HS-5 (cell line): ENCODE data around the gene MYPOP.

Experiments used
- DNase-seq: peaks from one replicate; pipeline ENCODE4 v3.0.0-alpha.2; 2012; ENCODE audit warnings: low read depth

The MYPOP gene

GRCh38 chr19:45863840-45864628, 38.4 kb downstream of the MYPOP start, which contains the start of gene FOXA3:
TSS of gene FOXA3 (plus strand) at chr19:45864326. CDS start at chr19:45864457, 131 bp downstream.
- DNase-seq, result no peak

- no peak for DNase-seq
Measured at GRCh38 chr19:45863335-45863839, 39.0 kb downstream of the MYPOP start.

- DNase-seq, result peak; percentile 84
Measured at GRCh38 chr19:45862564-45863334, 39.7 kb downstream of the MYPOP start, which contains the start of gene SYMPK. TSS of gene SYMPK (minus strand) at chr19:45863147. CDS start at chr19:45854495, 8,652 bp downstream.

- no peak for DNase-seq
Measured at GRCh38 chr19:45862271-45862563, 40.2 kb downstream of the MYPOP start.

GRCh38 chr19:45860359-45861259, 41.8 kb downstream of the MYPOP start:
- DNase-seq, result no peak

GRCh38 chr19:45854167-45854778, 48.1 kb downstream of the MYPOP start:
- DNase-seq, result no peak

- DNase-seq, result no peak
Measured at GRCh38 chr19:45852983-45853382, 49.4 kb downstream of the MYPOP start.

- DNase-seq, result no peak
Measured at GRCh38 chr19:45852145-45852750, 50.2 kb downstream of the MYPOP start.

- no peak for DNase-seq
Measured at GRCh38 chr19:45848922-45849321, 53.5 kb downstream of the MYPOP start.

GRCh38 chr19:45847663-45848062, 54.8 kb downstream of the MYPOP start:
- no peak for DNase-seq

- DNase-seq, result no peak
Measured at GRCh38 chr19:45842198-45842597, 60.2 kb downstream of the MYPOP start.
